Sciatic nerve (tissue), 2 donors: ENCODE results near the gene AQP5. TPM values are rescaled to one million over a fixed set of nuclear protein-coding genes. Genes with fewer than 3 reads are reported as not detected.

Experiments used
- ATAC-seq: fragments of 200-7000 bp; cut with Tn5 transposase; one replicate; pipeline ENCODE4 v1.9.1; 2020; ENCODE audit warnings: mild to moderate bottlenecking, moderate library complexity
- DNase-seq: peaks from one replicate; pipeline ENCODE4 v3.0.0-alpha.2; 2020; ENCODE audit warnings: low spot score
- intact Hi-C: fragments of 100-400 bp; cut with DNase I; formaldehyde crosslinking; loops from one replicate; pipeline ENCODE4 v1.14.2; 2022
- total RNA-seq: library from RNA; stranded (reverse); fragmentation: NEBNext Ultra II Directional; extraction: Animal tissue kit (Norgen Biotek cat#: 25700); gene quantifications from one replicate; pipeline ENCODE4 v1.2.1, GENCODE V29; 2021
- donor health status: DM: no; HTN: no; CAD: no.
- donor health status: DM: no; HTN: no; CAD: no.

Gene AQP5
- total RNA-seq, 1 donor from 2014 or later = 0.71 TPM

DNA sequence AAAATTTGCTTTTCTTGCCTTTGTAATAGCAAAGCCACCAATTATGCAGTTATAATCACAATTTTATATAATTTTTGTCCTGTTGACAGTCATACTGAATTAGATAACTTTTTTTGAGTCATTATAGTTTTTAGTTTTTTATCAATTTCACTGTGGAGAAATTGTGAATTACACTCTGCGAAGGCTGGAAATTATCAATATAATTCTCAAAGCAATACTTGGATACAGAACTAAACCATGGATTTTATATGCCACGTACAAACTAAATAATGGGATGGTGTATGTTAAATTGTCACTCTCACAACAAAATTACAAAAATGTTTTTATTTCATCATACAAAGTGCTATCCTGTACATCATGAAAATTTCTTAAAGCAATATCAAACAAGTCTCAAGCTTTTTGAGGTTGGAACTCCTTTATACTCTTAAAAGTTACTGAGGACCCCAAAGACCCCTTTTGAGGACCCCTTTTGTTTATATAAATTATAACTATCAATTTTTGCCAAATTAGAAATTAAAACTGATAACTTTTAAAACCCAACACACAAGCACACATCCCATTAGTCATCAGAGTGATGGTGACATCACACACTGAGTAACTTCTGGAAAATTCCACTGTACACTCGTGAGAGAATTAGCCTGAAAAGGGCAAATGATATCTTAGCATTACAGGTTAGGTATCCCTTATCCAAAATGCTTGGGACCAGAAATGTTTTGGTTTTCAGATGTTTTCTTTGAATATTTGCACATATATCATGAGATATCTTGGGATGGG, 31.0 kb upstream of the AQP5 start:
- ATAC-seq (no peak), DNase-seq (no peak)
- intact Hi-C loops = no loop called here

DNA sequence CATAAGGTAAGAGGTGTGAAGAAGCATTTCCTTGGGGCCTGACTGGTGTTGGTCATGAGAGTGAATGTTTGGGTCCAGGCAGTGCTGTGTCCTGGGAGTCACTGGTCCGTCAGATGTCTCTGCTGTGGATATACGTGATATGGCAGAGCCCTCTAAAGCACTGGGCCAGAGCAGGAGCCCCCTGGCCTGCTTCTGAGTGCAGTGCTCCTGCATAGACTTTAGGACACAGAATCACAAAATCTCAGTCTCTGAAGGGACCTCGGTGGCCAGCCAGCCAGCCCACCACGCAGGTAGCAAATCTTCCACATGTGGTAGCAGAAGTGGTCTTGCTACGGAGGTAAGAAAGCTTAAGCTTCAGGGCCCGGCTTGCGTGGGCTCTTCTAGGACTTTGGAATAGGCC, 29.6 kb upstream of the AQP5 start:
- DNase-seq = no peak
- ATAC-seq = no peak
- intact Hi-C loops = no loop called here

GRCh38 chr12:49932533-49933130, 29.0 kb upstream of the AQP5 start:
- intact Hi-C loops = no loop called here
- DNase-seq (no peak), ATAC-seq (no peak)

DNA sequence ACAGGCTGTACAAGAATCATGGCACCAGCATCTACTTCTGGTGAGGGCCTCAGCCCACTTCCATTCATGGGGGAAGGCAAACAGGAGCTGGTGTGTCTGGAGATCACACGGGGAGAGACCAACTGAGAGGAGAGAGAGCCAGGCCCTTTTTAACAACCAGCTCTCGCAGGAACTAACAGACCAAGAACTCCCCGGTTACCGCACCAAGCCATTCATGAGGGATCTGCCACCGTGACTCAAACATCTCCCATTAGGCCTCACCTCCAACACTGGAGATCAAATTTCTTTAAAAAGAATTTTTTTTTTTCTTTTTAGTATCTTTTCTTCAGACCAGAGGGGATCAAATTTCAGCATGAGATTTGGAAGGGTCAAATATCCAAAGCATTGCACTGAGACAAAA, 27.9 kb upstream of the AQP5 start:
- DNase-seq (no peak), ATAC-seq (no peak)
- intact Hi-C loops = no loop called here

- DNase-seq (no peak), ATAC-seq (no peak)
- intact Hi-C loops = no loop called here
These were observed 27.2 kb upstream of the AQP5 start for GRCh38 chr12:49934505-49934904.

DNA sequence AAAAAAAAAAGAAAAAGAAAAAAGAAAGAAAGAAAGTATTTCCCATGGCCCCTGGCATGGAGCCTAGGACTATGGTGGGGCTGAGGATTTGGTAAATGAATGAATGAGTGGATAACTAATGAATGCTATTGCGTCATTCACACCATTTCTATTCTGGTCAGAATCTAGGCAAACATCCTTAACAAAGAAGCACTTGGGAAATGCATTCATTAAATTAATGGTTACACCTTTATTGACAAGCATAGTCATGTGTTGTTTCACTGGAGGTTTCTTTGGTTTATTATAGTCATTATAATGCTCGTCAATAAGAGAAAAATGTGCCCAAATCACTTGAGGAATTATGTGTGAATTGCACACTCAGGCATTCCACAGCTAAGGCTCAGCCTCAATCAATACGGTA, 24.7 kb upstream of the AQP5 start:
- ATAC-seq (no peak), DNase-seq (no peak)
- intact Hi-C loops = no loop called here

DNA sequence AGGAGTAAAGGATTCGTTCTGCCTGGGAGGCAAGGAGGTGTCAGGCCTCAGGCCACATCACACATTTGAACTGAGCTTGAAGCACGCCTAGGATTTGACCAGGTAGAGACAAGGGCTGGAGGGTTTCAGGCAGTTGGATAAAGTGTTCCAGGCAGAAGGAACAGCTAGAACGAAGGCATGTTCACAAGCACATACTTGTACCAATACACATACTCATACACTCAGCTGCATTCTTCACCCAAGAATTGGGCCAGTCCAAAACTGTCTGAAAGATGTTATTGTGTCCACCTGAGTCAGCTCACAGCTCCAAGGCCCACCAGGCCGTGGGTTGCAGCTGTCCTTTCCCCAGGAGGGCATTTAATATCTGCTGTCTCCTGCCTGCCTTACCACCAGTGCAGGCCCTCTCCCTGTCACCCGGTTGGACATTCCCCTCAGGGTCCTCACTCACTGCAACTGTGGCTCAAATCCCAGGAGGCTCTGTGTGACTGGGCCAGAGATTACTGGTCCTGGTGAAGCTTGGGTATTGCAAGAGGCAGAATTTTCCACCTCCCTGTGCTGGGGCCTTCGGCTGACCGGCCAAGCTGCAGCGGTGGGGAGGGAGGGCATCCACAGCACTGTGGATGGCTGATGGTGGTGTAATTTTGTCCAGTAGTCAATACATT, 23.9 kb upstream of the AQP5 start:
- DNase-seq = no peak
- intact Hi-C loops = no loop called here
- ATAC-seq = peak; percentile 32

DNA sequence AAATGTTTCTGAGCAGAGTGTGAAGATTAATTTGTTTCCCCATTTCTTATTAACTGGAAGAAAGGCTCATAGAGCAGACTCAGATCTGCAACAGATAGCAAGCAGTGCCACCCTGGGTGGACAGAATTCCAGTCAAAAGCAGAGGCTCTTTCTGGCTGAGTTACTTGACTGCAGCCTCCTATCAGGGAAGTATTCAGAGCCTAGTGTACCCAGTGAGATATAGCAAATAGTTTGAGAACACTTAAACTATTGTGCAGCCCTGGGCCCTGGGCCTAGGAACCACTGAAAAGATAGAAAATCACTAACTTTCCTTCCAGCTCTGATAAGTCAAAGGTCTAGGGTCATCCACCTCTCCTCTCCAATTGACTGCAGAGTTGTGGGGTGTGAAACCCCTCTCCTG, 22.4 kb upstream of the AQP5 start:
- ATAC-seq = peak; percentile 52
- intact Hi-C loops = no loop called here
- no peak for DNase-seq

DNA sequence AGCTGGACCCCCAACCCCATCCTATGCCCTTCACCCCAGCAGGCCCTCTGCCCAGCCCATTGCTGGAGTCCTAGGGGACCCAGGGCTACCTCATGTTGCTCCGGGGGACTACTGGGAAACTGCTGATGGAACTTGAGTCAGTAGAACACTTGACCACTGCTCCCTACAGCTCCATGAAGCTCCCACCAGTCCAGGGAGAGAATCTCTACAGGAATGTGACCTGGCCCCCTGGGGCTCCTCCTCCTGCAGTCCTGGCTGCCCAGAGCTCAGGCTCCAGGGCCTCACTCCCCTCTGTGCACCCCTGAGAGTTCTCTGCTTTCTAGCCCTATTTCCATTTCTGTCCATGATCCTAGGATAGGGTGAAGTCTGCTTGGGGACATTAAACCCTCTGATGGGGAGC, 22.0 kb upstream of the AQP5 start:
- DNase-seq (no peak), ATAC-seq (peak; percentile 21)
- intact Hi-C loops = no loop called here

DNA sequence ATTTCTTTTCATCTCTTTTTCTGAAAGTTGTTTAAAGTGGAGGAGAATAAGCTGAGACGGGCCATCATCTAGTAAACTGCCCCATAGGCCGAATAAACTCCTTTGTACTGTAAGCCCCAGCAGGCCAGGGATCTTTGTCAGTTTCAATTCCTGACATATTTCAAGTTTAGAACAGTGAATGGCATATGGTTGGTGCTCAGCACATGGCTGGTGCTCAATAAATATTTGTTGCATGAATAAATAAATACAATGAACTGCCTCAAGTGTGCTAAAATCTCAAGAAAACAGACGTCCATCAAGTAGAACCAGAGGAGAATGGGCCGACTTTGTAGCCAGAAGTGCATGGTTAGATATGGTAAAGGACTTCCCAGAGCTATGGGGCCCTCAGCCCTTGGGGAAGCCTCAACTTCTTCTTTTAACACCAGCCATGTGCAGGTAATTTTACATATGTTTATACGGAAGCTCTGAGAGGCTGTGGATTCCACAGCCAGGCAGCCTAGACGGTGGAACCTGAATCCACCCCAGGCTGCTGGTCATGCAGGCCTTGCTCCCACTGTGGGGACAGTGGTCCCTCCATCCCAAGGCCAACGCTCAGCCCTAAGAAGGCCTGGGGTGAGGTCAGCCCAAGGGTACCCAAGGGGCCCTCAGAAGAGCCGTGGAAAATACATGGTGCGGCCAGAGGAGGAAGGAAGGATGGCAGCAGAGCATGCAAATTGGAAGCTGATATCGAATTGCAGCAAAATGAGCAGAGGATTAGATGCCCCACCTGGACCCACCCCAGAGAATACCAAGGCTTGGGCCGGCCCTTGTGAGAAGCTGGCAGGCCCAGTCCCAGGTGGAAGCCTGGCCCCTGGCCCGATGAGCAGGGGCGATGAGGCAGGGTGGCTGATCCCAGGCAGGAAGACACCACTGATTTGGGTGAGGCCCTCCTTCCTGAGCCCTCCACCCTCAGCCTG, 19.8 kb upstream of the AQP5 start:
- intact Hi-C loops = no loop called here

GRCh38 chr12:49942512-49942893, 19.2 kb upstream of the AQP5 start:
- ATAC-seq = no peak
- intact Hi-C loops = no loop called here
- DNase-seq = no peak

More for the DNA sequence above, 19.8 kb upstream of the AQP5 start:
- ATAC-seq (no peak), DNase-seq (no peak)

DNA sequence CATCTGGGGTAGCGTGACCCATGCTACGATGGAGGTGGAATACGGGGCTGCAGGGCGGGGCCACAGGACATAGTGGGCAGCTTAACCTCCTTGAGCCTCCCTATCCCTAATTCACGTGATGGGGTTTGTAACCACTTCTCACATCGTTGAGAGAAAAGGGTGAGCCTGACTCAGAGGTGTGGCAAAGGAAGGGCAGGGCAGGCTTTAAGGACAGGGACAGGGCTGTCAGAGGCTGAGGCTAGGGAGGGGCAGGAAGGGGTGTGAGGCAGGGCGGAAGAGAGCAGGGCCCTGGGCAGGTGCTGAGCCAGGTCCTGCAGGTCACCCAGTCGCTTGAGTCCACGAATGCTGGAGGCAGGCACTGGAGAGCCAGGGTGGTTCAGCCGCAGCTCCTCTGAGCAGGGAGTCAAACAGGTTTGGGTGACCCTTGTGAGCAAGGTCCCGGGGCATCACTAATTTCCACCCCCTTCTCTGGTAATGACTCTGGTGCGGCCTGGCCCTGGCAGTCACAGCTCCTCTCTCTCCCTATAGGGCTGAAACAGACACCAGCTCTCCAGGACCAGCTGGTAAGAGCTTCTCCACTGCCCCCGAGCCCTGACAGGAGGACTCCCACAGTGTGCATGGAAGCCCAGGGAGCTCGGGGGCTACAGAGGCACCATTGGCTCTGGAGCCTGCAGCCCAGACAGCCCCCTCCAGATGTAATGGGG, 18.6 kb upstream of the AQP5 start:
- ATAC-seq = no peak
- intact Hi-C loops = no loop called here
- DNase-seq = peak; percentile 30

GRCh38 chr12:49943625-49943960, 18.1 kb upstream of the AQP5 start:
- DNase-seq = no peak
- intact Hi-C loops = no loop called here
- no peak for ATAC-seq

DNA sequence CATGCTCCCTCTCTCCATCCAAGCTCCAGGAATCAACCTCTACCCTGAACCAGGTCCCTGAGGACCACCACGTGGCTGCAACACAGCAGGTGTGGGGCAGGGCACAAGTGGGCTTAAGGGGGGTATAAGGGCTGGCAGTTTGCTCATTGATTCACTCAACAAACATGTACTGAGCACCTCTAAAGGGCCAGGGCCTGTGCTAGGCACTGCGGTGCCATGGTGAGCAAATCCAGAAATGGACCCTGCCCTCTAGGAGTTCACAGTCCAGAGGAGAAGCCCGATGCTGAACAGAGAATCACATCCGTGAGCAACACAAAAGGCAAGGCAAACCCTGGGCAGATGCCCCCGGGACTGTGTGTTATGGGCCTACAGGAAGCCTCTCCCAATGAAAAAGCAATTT, 17.6 kb upstream of the AQP5 start:
- ATAC-seq (no peak), DNase-seq (no peak)
- intact Hi-C loops = no loop called here

DNA sequence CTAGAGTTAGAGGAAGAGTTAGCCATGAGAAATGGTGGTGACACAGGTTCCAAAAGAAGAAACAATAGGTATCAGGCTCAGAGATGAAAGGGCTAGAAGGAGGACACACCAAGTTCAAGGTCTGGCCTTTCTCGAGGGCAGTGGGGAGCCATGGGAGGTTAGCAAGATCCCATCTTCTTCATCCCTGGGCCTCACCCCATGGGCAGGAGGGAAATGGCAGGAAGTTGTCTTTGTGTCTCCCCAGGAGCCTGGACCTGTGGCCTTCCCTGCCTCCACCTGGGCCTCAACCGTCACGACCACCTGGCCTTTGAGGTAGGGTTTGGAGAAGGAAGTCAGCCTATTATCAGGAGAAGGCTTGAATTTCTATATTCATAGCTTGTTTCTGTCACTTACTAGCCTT, 17.0 kb upstream of the AQP5 start:
- DNase-seq (no peak), ATAC-seq (no peak)
- intact Hi-C loops = no loop called here

DNA sequence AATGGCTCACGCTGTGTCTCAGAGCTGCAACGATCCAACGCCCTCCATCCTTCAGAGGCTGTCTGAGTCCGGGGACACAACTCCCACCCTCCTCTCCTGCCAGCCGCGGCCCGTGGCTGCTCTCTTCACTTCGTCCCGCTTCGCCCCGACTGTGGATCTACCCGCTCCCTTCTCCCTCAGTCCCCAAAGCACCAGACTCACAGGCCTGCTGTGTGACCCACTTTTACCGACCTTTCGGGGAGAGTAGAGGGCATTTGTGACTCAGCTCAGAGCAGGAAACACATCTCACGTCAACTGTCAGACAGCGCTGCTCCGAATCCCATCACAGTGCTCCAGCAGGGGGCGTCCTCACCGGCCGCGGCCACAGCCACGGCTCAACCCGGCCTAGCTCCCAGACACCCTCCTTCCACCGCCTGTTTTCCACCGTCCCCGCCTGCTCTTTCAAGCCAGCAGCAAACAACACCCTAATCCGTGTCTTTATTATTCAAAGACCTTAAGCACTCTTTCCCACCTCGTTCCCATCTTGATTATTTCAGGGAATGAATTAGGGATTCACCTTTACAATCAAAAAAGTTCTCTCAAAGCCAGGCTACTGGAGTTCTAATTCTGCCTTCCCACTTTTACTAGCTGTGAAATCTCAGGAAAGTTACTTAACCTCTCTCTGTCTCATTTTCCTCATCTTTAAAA, 16.1 kb upstream of the AQP5 start:
- intact Hi-C loops = no loop called here
- peak; percentile 95 for ATAC-seq

GRCh38 chr12:49946086-49946485, 15.6 kb upstream of the AQP5 start:
- intact Hi-C loops = no loop called here
- DNase-seq = peak; percentile 38
- no peak for ATAC-seq

More for the DNA sequence above, 16.1 kb upstream of the AQP5 start:
- peak; percentile 92 for DNase-seq

DNA sequence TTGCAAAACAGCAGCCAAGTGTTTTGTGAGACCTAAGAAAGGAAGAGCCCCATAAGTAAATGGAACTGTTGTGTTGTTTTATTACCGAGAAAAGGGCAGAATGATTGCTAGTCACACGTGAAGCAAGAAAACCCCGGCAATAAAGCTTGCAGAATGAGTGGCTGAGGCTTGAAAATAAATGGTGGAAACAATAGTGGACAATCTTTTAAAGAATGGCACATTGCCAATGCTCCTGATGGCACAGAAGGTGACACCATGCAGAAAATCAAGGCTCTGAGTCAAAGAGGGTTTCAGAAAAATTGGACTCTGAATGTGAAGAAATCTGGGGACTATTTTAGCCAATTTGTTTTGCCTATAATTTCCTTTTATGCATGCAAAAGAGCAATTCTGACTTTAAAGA, 15.2 kb upstream of the AQP5 start:
- DNase-seq (no peak), ATAC-seq (no peak)
- intact Hi-C loops = no loop called here
